ENCODE measurements around the gene PWP2.

DNA sequence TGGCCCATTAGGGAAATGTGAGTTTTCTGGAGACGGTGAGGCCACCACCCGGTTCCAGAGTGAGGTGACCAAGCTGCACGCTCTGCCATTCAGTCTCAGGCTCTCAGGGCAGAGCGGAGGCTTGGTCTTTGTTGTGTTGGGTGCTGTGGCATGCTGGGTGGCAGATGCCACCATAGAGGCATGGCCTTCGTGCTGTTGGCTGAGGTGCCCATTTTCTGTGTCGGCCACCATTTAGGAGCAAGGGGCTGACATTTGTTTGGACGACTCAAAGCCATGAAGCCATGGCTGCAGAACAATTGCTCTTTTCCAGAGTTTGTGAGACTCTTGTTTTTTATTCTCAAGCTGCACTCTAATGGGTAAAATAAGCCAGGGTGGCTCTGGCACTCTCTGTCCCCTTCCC, 36.8 kb upstream of the PWP2 start:
- TF ChIP-seq, protein P1, sequence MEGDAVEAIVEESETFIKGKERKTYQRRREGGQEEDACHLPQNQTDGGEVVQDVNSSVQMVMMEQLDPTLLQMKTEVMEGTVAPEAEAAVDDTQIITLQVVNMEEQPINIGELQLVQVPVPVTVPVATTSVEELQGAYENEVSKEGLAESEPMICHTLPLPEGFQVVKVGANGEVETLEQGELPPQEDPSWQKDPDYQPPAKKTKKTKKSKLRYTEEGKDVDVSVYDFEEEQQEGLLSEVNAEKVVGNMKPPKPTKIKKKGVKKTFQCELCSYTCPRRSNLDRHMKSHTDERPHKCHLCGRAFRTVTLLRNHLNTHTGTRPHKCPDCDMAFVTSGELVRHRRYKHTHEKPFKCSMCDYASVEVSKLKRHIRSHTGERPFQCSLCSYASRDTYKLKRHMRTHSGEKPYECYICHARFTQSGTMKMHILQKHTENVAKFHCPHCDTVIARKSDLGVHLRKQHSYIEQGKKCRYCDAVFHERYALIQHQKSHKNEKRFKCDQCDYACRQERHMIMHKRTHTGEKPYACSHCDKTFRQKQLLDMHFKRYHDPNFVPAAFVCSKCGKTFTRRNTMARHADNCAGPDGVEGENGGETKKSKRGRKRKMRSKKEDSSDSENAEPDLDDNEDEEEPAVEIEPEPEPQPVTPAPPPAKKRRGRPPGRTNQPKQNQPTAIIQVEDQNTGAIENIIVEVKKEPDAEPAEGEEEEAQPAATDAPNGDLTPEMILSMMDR (IDR thresholded peaks at IDR 0.05; ENCODE audit: low read depth, low read length, poor library complexity, severe bottlenecking): no peak
- no peak for TF ChIP-seq EZH2phosphoT487 (IDR thresholded peaks at IDR 0.05; ENCODE audit: borderline replicate concordance, low read length)

Measured in DOHH2 (cell line).